ENCODE results near the gene STX4.

GRCh38 chr16:31072540-31073141 is 39.3 kb downstream of the STX4 start:
- TF ChIP-seq EP300 (IDR thresholded peaks at IDR 0.05), result no peak
- no peak for TF ChIP-seq POLR2AphosphoS2 (conservative IDR thresholded peaks at IDR 0.05; ENCODE audit: low read length)
- no peak for TF ChIP-seq BHLHE40 (IDR thresholded peaks at IDR 0.05; ENCODE audit: low read depth, low read length)
- no peak for TF ChIP-seq MYC (IDR thresholded peaks at IDR 0.05; ENCODE audit: borderline replicate concordance, low read length)
- TF ChIP-seq POLR2A (IDR thresholded peaks at IDR 0.05; ENCODE audit: low read length), result 0 out of 2 replicates have a peak, but pooled peaks have one; percentile 9
- TF ChIP-seq CTCF (IDR thresholded peaks at IDR 0.05), result no peak
- TF ChIP-seq RAD21 (conservative IDR thresholded peaks at IDR 0.05 in 1 of 2, IDR thresholded peaks at IDR 0.05 in 1 of 2), result no peak
- no peak for TF ChIP-seq ZFP36 (IDR thresholded peaks at IDR 0.05; ENCODE audit: borderline replicate concordance, partially characterized antibody)
- no peak for TF ChIP-seq CEBPB (IDR thresholded peaks at IDR 0.05)
- TF ChIP-seq MAX (IDR thresholded peaks at IDR 0.05), result no peak
- no peak for TF ChIP-seq BCL3 (IDR thresholded peaks at IDR 0.05)
- no peak for TF ChIP-seq ELK1 (IDR thresholded peaks at IDR 0.05; ENCODE audit: low read depth, low read length)
- no peak for TF ChIP-seq SREBF2 (IDR thresholded peaks at IDR 0.05)

Data from A549 (cell line).